ENCODE data around the gene NDRG2.

NDRG2 gene

GRCh38 chr14:20980906-20981305 is 44.0 kb downstream of the NDRG2 start:
- no peaks in the 10 kb centered on the region for H3K27me3 ChIP-seq (ENCODE audit: insufficient read depth, low read depth)
- no peaks in the 10 kb centered on the region for H4K20me1 ChIP-seq (ENCODE audit: insufficient read depth)
- H2AFZ ChIP-seq (ENCODE audit: low read depth): no peak overlapping the region

GRCh38 chr14:20978687-20979086 is 46.2 kb downstream of the NDRG2 start:
- Histone ChIP-seq H3K27me3 (ENCODE audit: insufficient read depth, low read depth) (no peaks in the 10 kb centered on the region), H3K36me3 (ENCODE audit: insufficient read depth) (no peaks in the 10 kb centered on the region), H3K27ac (no peak overlapping the region), H3K4me1 (ENCODE audit: low read depth, poor library complexity, severe bottlenecking) (no peaks in the 10 kb centered on the region), H3K4me2 (no peak overlapping the region), H3K4me3 (IDR thresholded peaks at IDR 0.05; ENCODE audit: insufficient read depth, low read depth, low read length) (no peak overlapping the region), H3K9ac (no peak overlapping the region), H3K79me2 (ENCODE audit: insufficient read depth, low read depth) (no peaks in the 10 kb centered on the region), H2AFZ (ENCODE audit: low read depth) (no peak overlapping the region), H4K20me1 (ENCODE audit: insufficient read depth) (no peaks in the 10 kb centered on the region)
- TF ChIP-seq CTCF (conservative IDR thresholded peaks at IDR 0.05; ENCODE audit: low read depth, low read length): no peak

More at GRCh38 chr14:20980906-20981305, 44.0 kb downstream of the NDRG2 start:
- TF ChIP-seq CTCF (conservative IDR thresholded peaks at IDR 0.05; ENCODE audit: low read depth, low read length): no peak
- H3K9ac ChIP-seq: no peak overlapping the region
- H3K4me1 ChIP-seq (ENCODE audit: low read depth, poor library complexity, severe bottlenecking): no peaks in the 10 kb centered on the region
- no peaks in the 10 kb centered on the region for H3K79me2 ChIP-seq (ENCODE audit: insufficient read depth, low read depth)
- H3K4me3 ChIP-seq (IDR thresholded peaks at IDR 0.05; ENCODE audit: insufficient read depth, low read depth, low read length): no peak overlapping the region
- no peak overlapping the region for H3K4me2 ChIP-seq
- H3K36me3 ChIP-seq (ENCODE audit: insufficient read depth): no peaks in the 10 kb centered on the region
- H3K27ac ChIP-seq: no peak overlapping the region

GRCh38 chr14:20976291-20976690 is 48.6 kb downstream of the NDRG2 start:
- Histone ChIP-seq H4K20me1 (ENCODE audit: insufficient read depth) (no peaks in the 10 kb centered on the region), H3K4me3 (IDR thresholded peaks at IDR 0.05; ENCODE audit: insufficient read depth, low read depth, low read length) (no peak overlapping the region)

GRCh38 chr14:20973501-20973900 is 51.4 kb downstream of the NDRG2 start:
- Histone ChIP-seq H3K9ac (no peak overlapping the region), H3K4me3 (IDR thresholded peaks at IDR 0.05; ENCODE audit: insufficient read depth, low read depth, low read length) (no peak overlapping the region), H3K4me2 (no peak overlapping the region), H3K4me1 (ENCODE audit: low read depth, poor library complexity, severe bottlenecking) (peaks cover 11% of the 10 kb centered on the region), H2AFZ (ENCODE audit: low read depth) (no peak overlapping the region), H3K36me3 (ENCODE audit: insufficient read depth) (no peaks in the 10 kb centered on the region), H3K79me2 (ENCODE audit: insufficient read depth, low read depth) (no peaks in the 10 kb centered on the region), H4K20me1 (ENCODE audit: insufficient read depth) (no peaks in the 10 kb centered on the region), H3K27me3 (ENCODE audit: insufficient read depth, low read depth) (no peaks in the 10 kb centered on the region), H3K27ac (no peak overlapping the region)
- TF ChIP-seq CTCF (conservative IDR thresholded peaks at IDR 0.05; ENCODE audit: low read depth, low read length): no peak

More at GRCh38 chr14:20976291-20976690, 48.6 kb downstream of the NDRG2 start:
- Histone ChIP-seq H3K79me2 (ENCODE audit: insufficient read depth, low read depth) (no peaks in the 10 kb centered on the region), H3K4me2 (no peak overlapping the region), H3K36me3 (ENCODE audit: insufficient read depth) (no peaks in the 10 kb centered on the region), H2AFZ (ENCODE audit: low read depth) (no peak overlapping the region), H3K27me3 (ENCODE audit: insufficient read depth, low read depth) (no peaks in the 10 kb centered on the region), H3K9ac (no peak overlapping the region), H3K4me1 (ENCODE audit: low read depth, poor library complexity, severe bottlenecking) (peaks cover 5% of the 10 kb centered on the region), H3K27ac (no peak overlapping the region)
- no peak for TF ChIP-seq CTCF (conservative IDR thresholded peaks at IDR 0.05; ENCODE audit: low read depth, low read length)

Measured in KMS-11 (cell line).